ENCODE results near the gene SEMA5A. TPM values are rescaled to one million over a fixed set of nuclear protein-coding genes. Genes with fewer than 3 reads are reported as not detected.

SEMA5A gene
- total RNA-seq, 2 experiments from 2014 or later, result not detected

GRCh38 chr5:9294793-9295465 lies 250.9 kb downstream of the SEMA5A start:
- no peaks in the 10 kb centered on the region for H3K36me3 Mint-ChIP-seq (ENCODE audit: low read depth)
- no peaks in the 10 kb centered on the region for H3K27me3 Mint-ChIP-seq
- ChIA-PET CTCF (no interaction called here), POLR2A (no interaction called here)
- DNase-seq, result no peak
- peaks cover 3% of the 10 kb centered on the region for H3K9me3 Mint-ChIP-seq
- no peak for TF ChIP-seq CTCF (IDR thresholded peaks at IDR 0.05)
- no peak for ATAC-seq
- H3K4me3 Mint-ChIP-seq, result no peak overlapping the region
- no peak overlapping the region for H3K27ac Mint-ChIP-seq
- no peaks in the 10 kb centered on the region for H3K4me1 Mint-ChIP-seq (ENCODE audit: low read depth)
- intact Hi-C loops (cut with micrococcal nuclease), result no loop called here

GRCh38 chr5:9288234-9288633 lies 257.6 kb downstream of the SEMA5A start:
- POLR2A ChIA-PET, result no interaction called here
- intact Hi-C loops (cut with micrococcal nuclease), result no loop called here
- Mint-ChIP-seq H3K36me3 (ENCODE audit: low read depth) (no peaks in the 10 kb centered on the region), H3K27me3 (no peaks in the 10 kb centered on the region), H3K27ac (no peak overlapping the region), H3K4me3 (no peak overlapping the region), H3K9me3 (no peaks in the 10 kb centered on the region), H3K4me1 (ENCODE audit: low read depth) (no peaks in the 10 kb centered on the region)
- no peak for DNase-seq
- ATAC-seq, result no peak
- CTCF ChIA-PET, result no interaction called here
- TF ChIP-seq CTCF (IDR thresholded peaks at IDR 0.05), result no peak

GRCh38 chr5:9284781-9285307 lies 261.0 kb downstream of the SEMA5A start:
- Mint-ChIP-seq H3K36me3 (ENCODE audit: low read depth) (no peaks in the 10 kb centered on the region), H3K27ac (no peak overlapping the region), H3K9me3 (no peaks in the 10 kb centered on the region), H3K4me1 (ENCODE audit: low read depth) (no peaks in the 10 kb centered on the region), H3K27me3 (no peaks in the 10 kb centered on the region), H3K4me3 (no peak overlapping the region)
- POLR2A ChIA-PET, result no interaction called here
- CTCF ChIA-PET, result no interaction called here
- no peak for TF ChIP-seq CTCF (IDR thresholded peaks at IDR 0.05)
- ATAC-seq (no peak), DNase-seq (no peak)
- intact Hi-C loops (cut with micrococcal nuclease), result no loop called here

- Mint-ChIP-seq H3K27me3 (no peaks in the 10 kb centered on the region), H3K4me1 (ENCODE audit: low read depth) (no peaks in the 10 kb centered on the region), H3K9me3 (no peaks in the 10 kb centered on the region), H3K4me3 (no peak overlapping the region), H3K27ac (no peak overlapping the region), H3K36me3 (ENCODE audit: low read depth) (no peaks in the 10 kb centered on the region)
- no peak for TF ChIP-seq CTCF (IDR thresholded peaks at IDR 0.05)
- intact Hi-C loops (cut with micrococcal nuclease), result no loop called here
- ATAC-seq (no peak), DNase-seq (no peak)
- ChIA-PET POLR2A (no interaction called here), CTCF (no interaction called here)
These were observed 261.6 kb downstream of the SEMA5A start for GRCh38 chr5:9284272-9284671.

- H3K27ac Mint-ChIP-seq, result no peak overlapping the region
- TF ChIP-seq CTCF (IDR thresholded peaks at IDR 0.05), result no peak
- H3K9me3 Mint-ChIP-seq, result no peaks in the 10 kb centered on the region
- intact Hi-C loops (cut with micrococcal nuclease), result no loop called here
- H3K27me3 Mint-ChIP-seq, result no peaks in the 10 kb centered on the region
- no peaks in the 10 kb centered on the region for H3K4me1 Mint-ChIP-seq (ENCODE audit: low read depth)
- ATAC-seq (no peak), DNase-seq (no peak)
- CTCF ChIA-PET, result no interaction called here
- no peak overlapping the region for H3K4me3 Mint-ChIP-seq
- no peaks in the 10 kb centered on the region for H3K36me3 Mint-ChIP-seq (ENCODE audit: low read depth)
- POLR2A ChIA-PET, result no interaction called here
These were observed 262.4 kb downstream of the SEMA5A start for GRCh38 chr5:9283473-9283872.
